Measurements from ENCODE around the gene SNRNP70.

DNA sequence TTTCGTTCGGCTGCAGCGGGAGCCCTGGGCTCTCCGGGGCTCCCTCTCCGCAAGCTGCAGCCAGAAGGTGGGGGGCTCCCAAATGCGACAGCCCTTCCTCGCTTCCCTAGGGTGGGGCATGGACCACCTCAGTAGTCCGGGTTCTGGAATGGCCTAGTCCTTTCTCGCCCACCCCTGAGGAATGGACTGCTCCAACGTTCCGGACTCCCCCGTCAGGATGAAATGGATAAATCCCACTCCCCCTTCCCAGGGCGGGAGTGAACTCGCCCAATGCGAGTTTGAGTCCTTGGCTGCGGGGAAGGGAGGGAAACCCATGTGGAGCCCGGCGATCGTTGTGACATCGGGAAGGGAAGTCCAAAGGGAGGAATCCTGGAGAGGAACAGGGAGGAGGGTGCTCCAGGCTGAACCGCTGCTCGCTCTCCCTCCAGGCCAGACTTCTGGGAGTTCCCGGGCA is 64.4 kb downstream of the SNRNP70 start:
- no peak for TF ChIP-seq EZH2 (IDR thresholded peaks at IDR 0.05; ENCODE audit: low read length)
- TF ChIP-seq, protein P1, sequence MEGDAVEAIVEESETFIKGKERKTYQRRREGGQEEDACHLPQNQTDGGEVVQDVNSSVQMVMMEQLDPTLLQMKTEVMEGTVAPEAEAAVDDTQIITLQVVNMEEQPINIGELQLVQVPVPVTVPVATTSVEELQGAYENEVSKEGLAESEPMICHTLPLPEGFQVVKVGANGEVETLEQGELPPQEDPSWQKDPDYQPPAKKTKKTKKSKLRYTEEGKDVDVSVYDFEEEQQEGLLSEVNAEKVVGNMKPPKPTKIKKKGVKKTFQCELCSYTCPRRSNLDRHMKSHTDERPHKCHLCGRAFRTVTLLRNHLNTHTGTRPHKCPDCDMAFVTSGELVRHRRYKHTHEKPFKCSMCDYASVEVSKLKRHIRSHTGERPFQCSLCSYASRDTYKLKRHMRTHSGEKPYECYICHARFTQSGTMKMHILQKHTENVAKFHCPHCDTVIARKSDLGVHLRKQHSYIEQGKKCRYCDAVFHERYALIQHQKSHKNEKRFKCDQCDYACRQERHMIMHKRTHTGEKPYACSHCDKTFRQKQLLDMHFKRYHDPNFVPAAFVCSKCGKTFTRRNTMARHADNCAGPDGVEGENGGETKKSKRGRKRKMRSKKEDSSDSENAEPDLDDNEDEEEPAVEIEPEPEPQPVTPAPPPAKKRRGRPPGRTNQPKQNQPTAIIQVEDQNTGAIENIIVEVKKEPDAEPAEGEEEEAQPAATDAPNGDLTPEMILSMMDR (optimal IDR thresholded peaks at IDR 0.05 in 1 of 3, IDR thresholded peaks at IDR 0.05 in 1 of 3, conservative IDR thresholded peaks at IDR 0.05 in 1 of 3; ENCODE audit: extremely low read depth in 1 of 3, insufficient read depth in 2 of 3, low read length in 3 of 3) = no peak

Data from keratinocyte (primary cell).